Measurements from ENCODE around the gene GRK5. TPM values are rescaled to one million over a fixed set of nuclear protein-coding genes. Genes with fewer than 3 reads are reported as not detected.

The GRK5 gene
- polyA plus RNA-seq, 3 donors = 17.1 to 18.6 (median 17.7) TPM

- DNase-seq = no peak
These were observed 197.5 kb downstream of the GRK5 start for GRCh38 chr10:119404719-119405519.

GRCh38 chr10:119405520-119405807 lies 198.1 kb downstream of the GRK5 start:
- DNase-seq = no peak

GRCh38 chr10:119406137-119406536 lies 198.8 kb downstream of the GRK5 start:
- DNase-seq = no peak

- DNase-seq = no peak
These were observed 199.4 kb downstream of the GRK5 start for GRCh38 chr10:119406601-119407253.

GRCh38 chr10:119407254-119407777 lies 199.9 kb downstream of the GRK5 start:
- no peak for DNase-seq

- no peak for DNase-seq
These were observed 200.7 kb downstream of the GRK5 start for GRCh38 chr10:119408072-119408471.

GRCh38 chr10:119408969-119409371 lies 201.6 kb downstream of the GRK5 start:
- DNase-seq = no peak

- DNase-seq = no peak
These were observed 202.0 kb downstream of the GRK5 start for GRCh38 chr10:119409385-119409784.

GRCh38 chr10:119409906-119410305 lies 202.5 kb downstream of the GRK5 start:
- DNase-seq = peak; percentile 90

GRCh38 chr10:119410361-119411116 lies 203.2 kb downstream of the GRK5 start:
- DNase-seq = no peak

GRCh38 chr10:119412244-119413092 lies 205.1 kb downstream of the GRK5 start:
- DNase-seq = peak; percentile 78

GRCh38 chr10:119413093-119413453 lies 205.7 kb downstream of the GRK5 start:
- DNase-seq = no peak

- DNase-seq = peak; percentile 61
These were observed 206.2 kb downstream of the GRK5 start for GRCh38 chr10:119413471-119414080.

- DNase-seq = peak; percentile 79
These were observed 206.8 kb downstream of the GRK5 start for GRCh38 chr10:119414081-119414611.

- no peak for DNase-seq
These were observed 207.8 kb downstream of the GRK5 start for GRCh38 chr10:119415121-119415520.

GRCh38 chr10:119415536-119416503 lies 208.4 kb downstream of the GRK5 start:
- no peak for DNase-seq

GRCh38 chr10:119416855-119417254 lies 209.5 kb downstream of the GRK5 start:
- DNase-seq = peak; percentile 54

GRCh38 chr10:119417852-119418251 lies 210.5 kb downstream of the GRK5 start:
- DNase-seq = no peak

GRCh38 chr10:119418362-119418761 lies 211.0 kb downstream of the GRK5 start:
- no peak for DNase-seq

GRCh38 chr10:119419931-119420330 lies 212.6 kb downstream of the GRK5 start:
- DNase-seq = no peak

All from renal pelvis (tissue), 4 donors.